ENCODE measurements around the gene HGD. TPM values are rescaled to one million over a fixed set of nuclear protein-coding genes. Genes with fewer than 3 reads are reported as not detected.

The HGD gene
- total RNA-seq, 1 experiment from 2014 or later: 0.44 TPM

DNA sequence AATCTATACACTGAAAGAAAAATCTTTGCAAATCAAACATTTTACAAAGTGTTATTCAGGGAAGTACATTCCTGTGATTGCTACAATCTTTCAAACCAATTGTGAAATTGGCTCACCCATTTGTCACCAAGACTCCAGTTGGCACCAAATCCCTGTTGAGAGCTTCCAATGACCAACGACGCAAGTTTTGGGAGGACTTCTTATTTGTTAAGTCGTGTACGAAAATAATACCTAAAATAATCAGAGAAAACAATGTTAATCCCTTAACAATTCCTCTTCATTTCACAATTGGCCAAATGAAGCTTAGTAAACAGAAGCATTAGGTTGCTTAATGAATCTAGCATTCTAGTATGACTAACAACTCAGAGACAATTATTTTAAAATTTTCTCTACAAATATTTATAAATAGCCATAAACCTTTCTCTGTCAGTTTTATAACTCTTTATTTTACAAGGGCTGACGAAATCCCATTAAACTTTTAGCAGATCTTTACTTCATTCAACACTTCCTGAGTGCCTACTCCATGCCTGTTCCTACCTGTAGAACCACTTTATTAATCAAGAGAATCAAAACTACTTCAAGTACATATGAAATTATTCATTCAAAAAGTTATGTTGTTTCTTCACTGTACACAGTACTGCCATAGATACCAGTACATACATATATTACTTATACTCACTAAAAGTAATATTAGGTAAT lies 24.0 kb upstream of the HGD start:
- DNase-seq (ENCODE audit: unreplicated experiment): peak; percentile 0
- Mint-ChIP-seq H3K27me3 (ENCODE audit: insufficient read depth, unreplicated experiment) (no peaks in the 10 kb centered on the region), H3K36me3 (ENCODE audit: insufficient read depth, unreplicated experiment) (peaks cover 41% of the 10 kb centered on the region), H3K27ac (ENCODE audit: low read depth, unreplicated experiment) (peak overlapping the region; percentile 49), H3K4me1 (ENCODE audit: insufficient read depth, unreplicated experiment) (no peaks in the 10 kb centered on the region), H3K9me3 (ENCODE audit: unreplicated experiment) (no peaks in the 10 kb centered on the region), H3K4me3 (ENCODE audit: unreplicated experiment) (no peak overlapping the region)
- intact Hi-C loops (cut with micrococcal nuclease): no loop called here
- TF ChIP-seq CTCF (IDR thresholded peaks at IDR 0.05; ENCODE audit: unreplicated experiment): no peak
- ChIA-PET POLR2A (no interaction called here), CTCF (interaction anchor here (0.6 to 0.7 kb wide), 2 partner anchors 8 to 787 kb away, joined by 3 to 4 read pairs; no protein-coding TSS in a partner anchor)
- BruUV-seq (replicated peaks): no TSS peak

DNA sequence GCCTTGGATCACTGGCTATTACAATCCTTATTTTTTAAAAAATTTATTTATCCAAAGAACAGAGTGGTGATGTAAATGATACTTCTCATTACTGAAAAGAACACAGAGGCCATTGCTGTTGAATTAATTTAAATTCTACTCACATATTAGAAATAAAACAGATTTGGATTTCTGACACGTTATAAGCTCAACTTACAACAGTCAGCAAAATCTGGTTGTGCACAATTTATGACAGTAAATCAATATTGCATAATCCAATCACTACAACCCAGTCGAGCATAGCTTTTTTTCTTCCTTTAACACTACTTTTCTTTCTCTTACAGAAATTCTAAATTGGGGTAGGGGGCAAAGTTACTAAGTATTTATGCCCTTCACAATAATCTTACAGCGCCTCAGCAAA lies 17.3 kb upstream of the HGD start:
- no peak for TF ChIP-seq CTCF (IDR thresholded peaks at IDR 0.05; ENCODE audit: unreplicated experiment)
- H3K4me1 Mint-ChIP-seq (ENCODE audit: insufficient read depth, unreplicated experiment): no peaks in the 10 kb centered on the region
- ChIA-PET POLR2A (interaction anchor here (1.6 kb wide), 1 partner anchor 12 kb away, joined by 4 read pairs; no protein-coding TSS in a partner anchor), CTCF (interaction anchor here (0.9 to 1.1 kb wide), 2 partner anchors 132 to 282 kb away, joined by 3 to 4 read pairs; no protein-coding TSS in a partner anchor)
- DNase-seq (ENCODE audit: unreplicated experiment): no peak
- no peak overlapping the region for H3K27ac Mint-ChIP-seq (ENCODE audit: low read depth, unreplicated experiment)
- H3K36me3 Mint-ChIP-seq (ENCODE audit: insufficient read depth, unreplicated experiment): peaks cover 21% of the 10 kb centered on the region
- BruUV-seq (replicated peaks): no TSS peak
- H3K4me3 Mint-ChIP-seq (ENCODE audit: unreplicated experiment): no peak overlapping the region
- no peaks in the 10 kb centered on the region for H3K27me3 Mint-ChIP-seq (ENCODE audit: insufficient read depth, unreplicated experiment)
- no peaks in the 10 kb centered on the region for H3K9me3 Mint-ChIP-seq (ENCODE audit: unreplicated experiment)
- intact Hi-C loops (cut with micrococcal nuclease): no loop called here

- no TSS peak for BruUV-seq (replicated peaks)
- Mint-ChIP-seq H3K4me1 (ENCODE audit: insufficient read depth, unreplicated experiment) (peaks cover 7% of the 10 kb centered on the region), H3K36me3 (ENCODE audit: insufficient read depth, unreplicated experiment) (no peaks in the 10 kb centered on the region), H3K27ac (ENCODE audit: low read depth, unreplicated experiment) (peak overlapping the region; percentile 83), H3K4me3 (ENCODE audit: unreplicated experiment) (no peak overlapping the region), H3K27me3 (ENCODE audit: insufficient read depth, unreplicated experiment) (no peaks in the 10 kb centered on the region), H3K9me3 (ENCODE audit: unreplicated experiment) (no peaks in the 10 kb centered on the region)
- ChIA-PET CTCF (interaction anchor here (1.2 to 1.4 kb wide), 2 partner anchors 60 to 276 kb away, joined by 3 to 5 read pairs; no protein-coding TSS in a partner anchor), POLR2A (no interaction called here)
- intact Hi-C loops (cut with micrococcal nuclease): no loop called here
- no peak for TF ChIP-seq CTCF (IDR thresholded peaks at IDR 0.05; ENCODE audit: unreplicated experiment)
- peak; percentile 26 for DNase-seq (ENCODE audit: unreplicated experiment)
Measured at GRCh38 chr3:120693439-120694171, 11.6 kb upstream of the HGD start.

GRCh38 chr3:120689395-120689794 lies 7.4 kb upstream of the HGD start:
- BruUV-seq (replicated peaks): no TSS peak
- peaks cover 7% of the 10 kb centered on the region for H3K4me1 Mint-ChIP-seq (ENCODE audit: insufficient read depth, unreplicated experiment)
- POLR2A ChIA-PET: interaction anchor here (1.1 kb wide), 1 partner anchor 53 kb away, joined by 4 read pairs; the partner anchor contains the start of gene RABL3
- no peak for DNase-seq (ENCODE audit: unreplicated experiment)
- CTCF ChIA-PET: interaction anchor here (0.5 kb wide), 1 partner anchor 67 kb away, joined by 5 read pairs; no protein-coding TSS in a partner anchor
- H3K4me3 Mint-ChIP-seq (ENCODE audit: unreplicated experiment): no peak overlapping the region
- no peaks in the 10 kb centered on the region for H3K36me3 Mint-ChIP-seq (ENCODE audit: insufficient read depth, unreplicated experiment)
- no peaks in the 10 kb centered on the region for H3K9me3 Mint-ChIP-seq (ENCODE audit: unreplicated experiment)
- no peak for TF ChIP-seq CTCF (IDR thresholded peaks at IDR 0.05; ENCODE audit: unreplicated experiment)
- H3K27ac Mint-ChIP-seq (ENCODE audit: low read depth, unreplicated experiment): no peak overlapping the region
- intact Hi-C loops (cut with micrococcal nuclease): no loop called here
- H3K27me3 Mint-ChIP-seq (ENCODE audit: insufficient read depth, unreplicated experiment): no peaks in the 10 kb centered on the region

Data from MCF 10A (cell line).